A549 treated with RU486 at 1 μM for 4 hours (cell line): ENCODE data around the gene SNX33. TPM values are rescaled to one million over a fixed set of nuclear protein-coding genes. Genes with fewer than 3 reads are reported as not detected.

Source experiments
- total RNA-seq: library from RNA; stranded (reverse); fragments of 200-300 nt; extraction: Qiagen RNA extraction; gene quantifications from 5 replicates; pipeline ENCODE4 v1.2.3, GENCODE V29; 2022; ENCODE audit warnings: low read depth

The SNX33 gene
- total RNA-seq: 12.3 to 17.5 TPM (median 15.9 TPM) in 5 replicates

DNA sequence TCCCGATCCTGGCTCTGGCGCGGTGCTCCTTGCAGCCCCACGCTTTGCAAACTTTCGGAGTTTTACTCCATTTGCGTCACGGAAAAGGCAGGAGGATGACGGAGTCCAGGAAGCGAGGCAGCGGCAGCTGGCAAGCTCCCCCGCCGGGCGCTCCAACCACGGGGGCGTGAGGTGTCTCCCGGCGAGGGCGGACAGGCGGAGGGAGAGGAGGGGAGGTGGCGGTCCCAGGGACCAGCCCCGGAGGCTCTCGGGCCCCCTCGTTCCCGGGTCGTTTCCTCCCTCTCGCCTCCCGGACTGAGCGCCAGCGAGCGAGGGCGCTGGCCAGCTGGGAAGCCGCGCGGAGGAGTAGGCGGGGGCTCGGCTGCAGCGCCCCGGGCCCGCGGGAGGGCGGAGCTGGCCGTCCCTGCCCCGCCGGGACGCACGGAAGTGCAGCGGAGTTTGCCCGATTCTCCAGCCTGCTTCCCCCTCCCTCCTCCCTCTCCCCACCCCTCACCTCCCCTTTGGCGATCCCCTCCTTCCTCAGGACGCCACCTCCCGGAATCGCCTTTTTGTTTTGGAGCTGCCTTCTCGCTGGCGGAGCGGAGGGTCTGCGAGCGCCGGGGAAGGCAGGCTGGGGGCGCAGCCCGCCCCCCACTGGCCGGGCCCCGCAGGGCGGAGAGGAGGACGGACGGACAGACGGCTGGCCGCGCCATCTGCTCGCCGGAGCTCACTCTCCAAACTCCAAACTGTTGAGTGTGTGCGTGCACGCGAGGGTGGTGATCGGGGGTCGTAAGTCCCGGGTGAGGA lies at the start of gene SNX33:
TSS of gene SNX33 (plus strand) at position 543 of the 786 bp plus-strand sequence. CDS start 1,191 bp downstream, outside the sequence.

DNA sequence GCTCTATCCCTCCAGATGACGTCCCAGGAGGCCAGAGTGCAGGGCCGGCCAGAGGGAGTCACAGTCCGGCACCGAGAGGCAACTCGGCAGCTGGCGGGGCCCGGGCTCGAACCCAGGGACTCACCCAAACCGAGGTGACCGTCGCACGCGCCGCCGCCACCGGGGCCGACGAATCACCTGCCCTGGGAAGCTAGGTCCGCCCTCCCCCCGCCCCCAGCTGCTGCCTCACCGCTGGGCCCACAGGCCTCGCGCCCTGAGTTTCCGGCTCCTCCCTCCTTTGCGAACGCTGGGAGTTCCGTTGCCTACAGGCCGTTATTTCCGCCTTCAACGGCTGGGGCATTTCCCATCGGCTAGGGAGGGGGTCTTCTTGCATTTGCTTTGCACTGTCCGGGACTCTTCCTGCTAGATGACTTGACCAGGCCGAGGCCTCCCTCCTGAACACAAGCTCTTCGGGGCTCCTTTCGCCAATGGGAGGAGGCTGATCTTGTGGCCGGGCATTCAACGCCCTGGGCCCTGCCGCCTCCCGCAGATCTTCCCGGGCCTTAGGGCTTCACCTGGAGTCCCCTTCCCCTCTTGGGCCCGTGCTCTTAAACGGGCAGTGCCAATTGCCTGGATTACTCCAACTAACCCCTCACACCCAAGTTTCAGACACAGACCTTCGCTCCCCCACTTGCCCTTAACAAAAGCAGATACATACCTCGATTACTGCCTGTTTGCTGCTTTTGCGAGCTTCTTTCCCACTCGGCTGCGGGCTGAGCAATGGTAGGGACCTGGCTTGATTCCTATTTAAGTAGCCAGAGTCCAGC lies 22.0 kb upstream of the SNX33 start, which contains the start of gene SNUPN:
TSS of gene SNUPN (minus strand) at position 184 of the 806 bp plus-strand sequence. CDS start 4,674 bp downstream, outside the sequence.

DNA sequence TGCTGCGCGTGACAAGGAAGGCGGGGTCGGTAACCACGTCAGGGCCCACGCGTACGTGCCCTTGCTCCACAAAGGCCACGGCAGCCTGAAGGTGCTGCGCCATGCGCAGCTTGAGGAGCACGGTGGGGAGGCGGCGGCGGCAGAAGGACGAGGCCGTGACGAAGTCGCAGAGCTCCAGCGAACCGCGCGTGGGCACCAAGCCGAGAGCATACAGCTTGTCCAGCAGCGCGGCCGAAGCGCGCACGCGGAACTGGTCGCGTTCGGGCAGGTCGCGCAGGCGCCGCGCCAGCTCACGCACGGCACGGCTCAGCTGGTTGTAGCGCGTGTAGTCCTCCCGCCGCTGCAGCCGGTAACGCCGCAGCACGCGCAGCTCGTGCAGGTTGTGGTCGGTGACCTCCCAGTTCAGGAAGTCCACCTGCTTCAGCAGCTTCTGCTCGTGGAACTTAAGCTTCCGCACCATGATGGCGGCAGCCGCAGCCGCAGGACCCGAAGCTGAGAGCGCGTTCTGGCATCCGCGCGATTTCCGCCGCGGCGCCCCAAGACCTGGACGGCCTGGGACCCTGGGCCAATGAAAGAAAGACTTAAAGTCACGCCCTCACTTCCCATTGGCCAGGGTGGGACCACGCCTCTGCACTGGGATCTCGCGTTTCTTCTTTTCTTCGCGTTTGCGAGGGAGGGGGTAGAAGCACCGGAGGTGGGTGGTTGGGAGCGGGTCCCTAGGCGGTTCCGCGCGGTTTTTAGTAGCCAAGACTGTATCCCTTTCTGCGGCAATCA lies 7.8 kb upstream of the SNX33 start, which contains the start of gene IMP3:
TSS of gene IMP3 (minus strand) at position 516 of the 774 bp plus-strand sequence. CDS start at position 460, 56 bp downstream.

Other genes with a start within 250 kb of the SNX33 start
- 24.9 to 35.1 TPM (median 33.0 TPM) in 5 replicates for gene SIN3A, start 196.2 kb upstream of the SNX33 start, total RNA-seq
- 36.1 to 45.9 TPM (median 43.8 TPM) in 5 replicates for gene PTPN9, start 68.6 kb upstream of the SNX33 start, total RNA-seq
- gene SNUPN, start 22.2 kb upstream of the SNX33 start, total RNA-seq: 31.9 to 36.2 TPM (median 34.3 TPM) in 5 replicates
- 102 to 142 TPM (median 132 TPM) in 5 replicates for gene IMP3, start 7.7 kb upstream of the SNX33 start, total RNA-seq
- gene CSPG4, start 64.9 kb downstream of the SNX33 start, total RNA-seq: 0.07 to 0.14 TPM (median 0.09 TPM) in 5 replicates
- gene UBE2Q2, start 195.5 kb downstream of the SNX33 start, total RNA-seq: 30.8 to 40.0 TPM (median 38.5 TPM) in 5 replicates